K562 (cell line): ENCODE measurements around the gene REEP6. TPM values are rescaled to one million over a fixed set of nuclear protein-coding genes. Genes with fewer than 3 reads are reported as not detected.

Source experiments
- CBX1 ChIP-seq: sonication (generic); IDR thresholded peaks from 2 replicates; pipeline ENCODE4 v1.6.1; 2016; ENCODE audit warnings: antibody characterized with exemption, low read depth, mild to moderate bottlenecking
- CC2D1A ChIP-seq: fragments of 450-650 bp; IDR thresholded peaks from 2 replicates; pipeline ENCODE4 v1.6.1; 2017; ENCODE audit warnings: mild to moderate bottlenecking
- ELF4 ChIP-seq: fragments of 450-650 bp; formaldehyde crosslinking; IDR thresholded peaks from 2 replicates; pipeline ENCODE4 v1.4.0; 2022; ENCODE audit warnings: missing genetic modification characterization
- FOXA3 ChIP-seq, 2 experiments: fragments of 450-650 bp in 1 of 2; sonication (generic) in 1 of 2; formaldehyde crosslinking; IDR thresholded peaks in 1 of 2; conservative IDR thresholded peaks in 1 of 2; 2 replicates each; pipeline versions ENCODE4 v1.4.0 to v1.8.0; 2020 to 2022; ENCODE audit warnings: mild to moderate bottlenecking in 2 of 2, missing genetic modification reagents in 1 of 2
- GABPB1 ChIP-seq: sonication (generic); formaldehyde crosslinking; IDR thresholded peaks from 2 replicates; pipeline ENCODE4 v1.8.0; 2022; ENCODE audit warnings: mild to moderate bottlenecking, missing genetic modification reagents
- GATAD2B ChIP-seq: fragments of 450-650 bp; IDR thresholded peaks from 2 replicates; pipeline ENCODE4 v1.6.1; 2017; ENCODE audit warnings: mild to moderate bottlenecking, borderline replicate concordance
- HNRNPL ChIP-seq: fragments of 200-400 bp; formaldehyde crosslinking; IDR thresholded peaks from 2 replicates; pipeline ENCODE4 v1.6.1; 2017; ENCODE audit warnings: low read depth, mild to moderate bottlenecking, low read length
- HNRNPLL ChIP-seq: fragments of 200-400 bp; formaldehyde crosslinking; IDR thresholded peaks from 2 replicates; pipeline ENCODE4 v1.6.1; 2017; ENCODE audit warnings: low read length, low read depth, mild to moderate bottlenecking; ENCODE audit not compliant: poor library complexity, severe bottlenecking
- MEF2D ChIP-seq: conservative IDR thresholded peaks from 2 replicates; pipeline ENCODE4 v1.6.1; 2016; ENCODE audit warnings: low read depth, missing genetic modification characterization, missing compliant biosample characterization
- MIER1 ChIP-seq: fragments of 450-650 bp; IDR thresholded peaks from 2 replicates; pipeline ENCODE4 v1.6.1; 2016; ENCODE audit warnings: antibody characterized with exemption, mild to moderate bottlenecking, low read depth
- NBN ChIP-seq: fragments of 450-650 bp; IDR thresholded peaks from 2 replicates; pipeline ENCODE4 v1.6.1; 2016; ENCODE audit warnings: low read depth, mild to moderate bottlenecking
- NCOA2 ChIP-seq, 2 experiments: fragments of 450-650 bp; IDR thresholded peaks; 2 replicates each; pipeline ENCODE4 v1.6.1; 2018; ENCODE audit warnings: mild to moderate bottlenecking in 2 of 2, moderate library complexity in 1 of 2; ENCODE audit not compliant: partially characterized antibody in 2 of 2
- PREB ChIP-seq: sonication (generic); formaldehyde crosslinking; IDR thresholded peaks from 2 replicates; pipeline ENCODE4 v1.8.1; 2023; ENCODE audit warnings: mild to moderate bottlenecking, missing genetic modification reagents
- RB1 ChIP-seq: fragments of 450-650 bp; IDR thresholded peaks from 2 replicates; pipeline ENCODE4 v1.6.1; 2017; ENCODE audit warnings: low read depth, mild to moderate bottlenecking
- RBFOX2 ChIP-seq: fragments of 200-400 bp; formaldehyde crosslinking; IDR thresholded peaks from 2 replicates; pipeline ENCODE4 v1.6.1; 2017; ENCODE audit warnings: low read depth, mild to moderate bottlenecking, low read length, moderate library complexity
- RCOR1 ChIP-seq, 2 experiments: IDR thresholded peaks; 2 replicates each; pipeline ENCODE4 v1.6.1; 2012; ENCODE audit warnings: low read depth in 2 of 2, low read length in 2 of 2, borderline replicate concordance in 1 of 2, improper control_type of control experiment in 1 of 2
- SAFB ChIP-seq: fragments of 200-400 bp; formaldehyde crosslinking; IDR thresholded peaks from 2 replicates; pipeline ENCODE4 v1.6.1; 2017; ENCODE audit warnings: low read depth, low read length, borderline replicate concordance
- SMARCA5 ChIP-seq: fragments of 450-650 bp; IDR thresholded peaks from 2 replicates; pipeline ENCODE4 v1.6.1; 2016
- ZBTB7A ChIP-seq: IDR thresholded peaks from 2 replicates; pipeline ENCODE4 v1.6.1; 2011; ENCODE audit warnings: low read depth, mild to moderate bottlenecking, low read length, moderate library complexity, borderline replicate concordance; ENCODE audit not compliant: control insufficient read depth
- ZKSCAN1 ChIP-seq: fragments of 150-350 bp; IDR thresholded peaks from 2 replicates; pipeline ENCODE4 v1.6.1; 2016; ENCODE audit warnings: low read depth, low read length
- ZNF263 ChIP-seq: sonication (generic); formaldehyde crosslinking; IDR thresholded peaks from 2 replicates; pipeline ENCODE4 v1.8.0; 2022; ENCODE audit warnings: mild to moderate bottlenecking, missing genetic modification reagents, borderline replicate concordance
- ZNF316 ChIP-seq: fragments of 450-650 bp; IDR thresholded peaks from 2 replicates; pipeline ENCODE4 v1.6.1; 2016
- polyA plus RNA-seq, 8 experiments: library from polyadenylated mRNA; depleted of rRNA in 4 of 8; stranded (reverse) in 5 of 8; unstranded in 3 of 8; fragments of >200 nt; fragmentation: Nextera tagmentation in 2 of 8; fragmentation: Illumina TruSeq in 1 of 8; extraction: Ambion mirVana in 2 of 8; extraction: Trizol in 1 of 8; gene quantifications; 2 replicates each; pipeline versions ENCODE4 v1.2.1 to v1.2.3, GENCODE V29; 2011 to 2014; ENCODE audit warnings: inconsistent platforms in 1 of 8, missing spikeins in 1 of 8
- total RNA-seq, 7 experiments: library from RNA; depleted of rRNA in 6 of 7; stranded (reverse); fragments of >200 nt in 6 of 7; fragmentation: Illumina TruSeq in 2 of 7; extraction: Trizol in 2 of 7; gene quantifications; 2 replicates each; pipeline versions ENCODE4 v1.2.1 to v1.2.3, GENCODE V29; 2011 to 2021; ENCODE audit warnings: low replicate concordance in 1 of 7
- TF ChIP-seq, protein P1 (sequence below): sonication (generic); formaldehyde crosslinking; IDR thresholded peaks from 2 replicates; pipeline ENCODE4 v1.5.0; 2020; ENCODE audit warnings: missing genetic modification reagents

Gene REEP6
- total and polyA plus RNA-seq, 9 of the 15 experiments (the other 6 are each of a cell fraction or from before 2014, with no cell fraction given) = 1.2 to 64.2 (median 12.7) TPM

DNA sequence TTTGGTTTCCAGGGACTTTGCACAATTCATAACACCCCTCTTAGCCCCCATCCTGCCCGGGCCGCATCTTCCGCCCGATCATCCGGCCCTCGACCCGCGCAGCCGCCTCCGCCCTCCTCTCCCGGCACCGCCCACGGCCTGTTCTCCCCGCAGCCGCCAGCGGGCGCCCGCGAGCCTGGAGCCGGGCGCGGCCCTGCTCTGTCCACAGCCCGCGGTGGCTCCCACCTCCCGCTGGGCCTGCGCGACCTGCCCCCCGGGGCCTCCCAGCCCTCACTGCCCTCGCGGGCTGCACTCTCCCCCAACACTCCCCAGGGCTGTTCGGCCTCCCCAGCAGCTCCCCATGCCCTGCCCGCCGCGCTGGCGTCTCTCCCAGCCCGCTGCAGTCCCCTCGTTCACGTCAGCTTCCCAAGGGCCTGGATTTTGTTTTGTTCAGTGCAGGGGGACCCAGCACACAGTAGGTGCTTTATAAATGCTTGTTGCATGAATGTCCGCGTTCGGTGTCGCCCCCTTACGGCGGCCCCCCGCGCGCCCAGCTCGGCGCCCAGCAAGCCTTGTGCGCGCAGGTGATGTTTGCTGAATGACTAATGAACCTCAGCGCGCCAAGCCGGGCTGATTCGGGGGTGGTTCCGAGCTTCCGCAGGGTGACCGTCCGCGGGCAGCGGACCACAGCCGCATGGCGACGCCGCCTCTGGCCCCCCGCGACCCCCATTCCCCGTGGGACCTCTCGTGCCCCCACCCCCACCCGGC is 45.6 kb upstream of the REEP6 start (continued):
- TF ChIP-seq, protein P1, sequence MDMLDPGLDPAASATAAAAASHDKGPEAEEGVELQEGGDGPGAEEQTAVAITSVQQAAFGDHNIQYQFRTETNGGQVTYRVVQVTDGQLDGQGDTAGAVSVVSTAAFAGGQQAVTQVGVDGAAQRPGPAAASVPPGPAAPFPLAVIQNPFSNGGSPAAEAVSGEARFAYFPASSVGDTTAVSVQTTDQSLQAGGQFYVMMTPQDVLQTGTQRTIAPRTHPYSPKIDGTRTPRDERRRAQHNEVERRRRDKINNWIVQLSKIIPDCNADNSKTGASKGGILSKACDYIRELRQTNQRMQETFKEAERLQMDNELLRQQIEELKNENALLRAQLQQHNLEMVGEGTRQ (CRISPR knock-in tag) = no peak
- TF ChIP-seq NBN (0 out of 2 replicates have a peak, but pooled peaks have one; percentile 10), SAFB (peak; percentile 87), RCOR1 (IDR thresholded peaks at IDR 0.05; ENCODE audit: borderline replicate concordance in 1 of 2, low read depth in 2 of 2, low read length in 2 of 2) (peak in 1 of 2 experiments; percentile 74; a peak in 2 of 4 replicates), HNRNPLL (no peak), PREB (CRISPR knock-in tag) (no peak), CBX1 (peak; percentile 78; the same call in 1 of the 2 replicates), GABPB1 (0 out of 2 replicates have a peak, but pooled peaks have one; percentile 31), MIER1 (0 out of 2 replicates have a peak, but pooled peaks have one; percentile 56), RBFOX2 (peak; percentile 35; the same call in 1 of the 2 replicates), NCOA2 (IDR thresholded peaks at IDR 0.05; ENCODE audit: partially characterized antibody in 2 of 2) (no peak), MEF2D (tag) (no peak), ELF4 (CRISPR knock-in tag) (no peak), GATAD2B (peak; percentile 69; the same call in 1 of the 2 replicates), SMARCA5 (peak; percentile 91), FOXA3 (CRISPR knock-in tag; conservative IDR thresholded peaks at IDR 0.05 in 1 of 2, IDR thresholded peaks at IDR 0.05 in 1 of 2) (peak in 1 of 2 experiments; percentile 86; a peak in 2 of 4 replicates), ZBTB7A (peak; percentile 72), CC2D1A (no peak), ZNF263 (CRISPR knock-in tag) (peak; percentile 74; the same call in 1 of the 2 replicates), ZNF316 (no peak), HNRNPL (peak; percentile 63; the same call in 1 of the 2 replicates), RB1 (peak; percentile 88), ZKSCAN1 (peak; percentile 99)
